Right lung (tissue), 5 donors: ENCODE measurements around the gene TNFAIP3. TPM values are rescaled to one million over a fixed set of nuclear protein-coding genes. Genes with fewer than 3 reads are reported as not detected.

Experiments
- DNase-seq, 2 donors: peaks; one replicate each; pipeline ENCODE4 v3.0.0-alpha.2; 2013
- polyA plus RNA-seq, 5 donors: library from polyadenylated mRNA; unstranded; fragments of 120-200 nt; gene quantifications; one replicate each; pipeline versions ENCODE4 v1.2.1 to v1.2.3, GENCODE V29; 2013; ENCODE audit warnings: inconsistent platforms in 1 of 5, low replicate concordance in 1 of 5; ENCODE audit not compliant: insufficient read length in 5 of 5, insufficient read depth in 1 of 5

The TNFAIP3 gene
- polyA plus RNA-seq, 5 donors = 12.9 to 18.4 (median 15.1) TPM

DNA sequence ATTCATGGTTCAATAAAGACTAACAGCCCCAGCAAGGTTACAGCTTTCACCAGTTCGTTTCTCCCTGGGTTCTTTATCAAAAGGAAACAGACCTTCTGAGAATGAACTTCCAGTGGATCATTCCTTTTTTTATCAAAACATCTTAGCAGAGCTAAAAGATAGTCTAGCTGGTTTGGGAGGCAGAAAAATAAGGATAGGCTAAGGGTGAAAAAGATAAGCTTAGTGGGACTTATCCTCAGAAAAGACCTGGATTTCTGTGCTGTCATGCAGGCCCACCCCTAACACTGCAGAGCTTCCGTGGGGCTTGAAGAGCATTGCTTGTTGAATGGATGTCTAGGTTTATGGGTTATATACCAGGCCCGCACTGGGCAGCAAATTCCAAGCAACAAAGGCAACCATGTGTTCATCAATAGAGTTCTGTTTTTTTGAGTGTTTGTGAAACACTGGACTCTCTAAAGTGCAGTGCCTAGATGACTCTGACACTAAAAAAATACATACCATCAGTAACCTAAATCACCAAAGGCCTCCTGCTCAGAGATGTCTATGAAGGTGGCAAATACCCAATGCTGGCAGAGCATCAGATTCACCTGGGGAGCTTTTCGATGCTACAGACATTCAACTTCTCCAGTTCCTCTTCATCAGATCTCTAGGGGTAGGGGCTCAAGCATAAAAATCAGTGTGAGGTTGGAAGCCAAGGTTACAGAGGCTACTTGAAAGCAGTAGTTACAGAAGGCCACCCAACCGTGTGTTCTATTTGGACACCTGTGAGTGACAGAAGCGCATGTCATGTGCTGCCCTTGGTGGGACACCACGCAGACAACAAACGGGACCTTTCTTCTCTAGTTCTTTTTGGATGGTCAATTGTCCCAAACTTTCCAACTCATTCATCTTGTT, 53.0 kb downstream of the TNFAIP3 start:
- DNase-seq = no peak

DNA sequence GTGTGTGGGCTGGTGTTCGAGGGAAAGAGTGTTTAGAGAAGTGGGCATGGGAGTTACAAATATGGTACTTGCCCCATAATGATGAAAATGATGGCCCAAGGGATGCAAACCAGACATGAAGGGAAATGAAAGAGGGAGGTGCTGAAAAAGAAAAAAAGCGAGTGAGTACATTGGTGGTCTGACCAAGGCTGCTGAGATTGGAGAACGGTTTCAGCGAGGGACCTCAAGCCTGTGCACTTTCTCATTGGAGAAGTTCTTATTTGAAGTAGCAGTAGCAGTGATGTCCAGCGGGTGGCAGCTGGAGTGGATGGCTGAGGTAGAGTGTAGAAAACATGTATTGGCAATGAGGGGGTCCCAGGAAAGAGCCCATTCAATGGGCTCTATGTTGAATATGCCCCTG, 54.8 kb downstream of the TNFAIP3 start:
- DNase-seq = no peak

DNA sequence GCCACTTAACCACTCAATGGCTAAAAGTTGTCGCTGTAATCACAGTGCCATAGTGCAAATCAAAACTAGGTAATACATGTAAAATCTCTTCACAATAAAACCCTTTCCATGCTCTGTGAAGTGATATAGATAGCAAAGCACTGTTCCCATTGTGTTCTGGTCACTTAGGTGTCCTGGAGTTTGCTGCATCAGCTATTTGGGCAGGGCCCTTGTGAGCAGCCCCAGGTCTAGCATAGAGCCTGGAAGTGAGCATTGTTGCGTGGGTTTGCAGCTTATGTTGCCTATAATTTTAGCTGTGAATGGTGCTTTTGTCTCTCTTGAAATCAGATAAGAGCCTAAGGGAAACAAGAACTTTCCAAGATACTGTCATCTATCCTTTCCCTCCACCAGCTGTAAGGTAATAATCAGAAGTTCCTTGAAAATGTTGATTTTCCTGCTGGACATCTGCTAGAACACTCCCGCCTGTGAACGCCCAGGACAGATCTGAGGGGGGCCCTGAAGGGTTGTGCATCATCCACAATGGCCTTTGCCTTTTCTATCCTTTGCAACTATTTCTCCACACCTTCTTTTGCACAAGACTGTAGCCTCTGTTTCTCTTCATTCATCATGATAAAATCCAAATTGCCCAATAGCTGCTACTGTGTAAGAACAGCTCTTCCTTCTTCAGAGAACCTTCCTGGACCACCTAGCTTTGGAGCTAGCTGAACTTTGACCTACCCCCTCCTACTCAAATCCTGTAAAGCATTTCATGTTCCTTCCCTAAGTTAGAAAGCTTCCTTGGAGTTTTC, 57.0 kb downstream of the TNFAIP3 start:
- DNase-seq = no peak

DNA sequence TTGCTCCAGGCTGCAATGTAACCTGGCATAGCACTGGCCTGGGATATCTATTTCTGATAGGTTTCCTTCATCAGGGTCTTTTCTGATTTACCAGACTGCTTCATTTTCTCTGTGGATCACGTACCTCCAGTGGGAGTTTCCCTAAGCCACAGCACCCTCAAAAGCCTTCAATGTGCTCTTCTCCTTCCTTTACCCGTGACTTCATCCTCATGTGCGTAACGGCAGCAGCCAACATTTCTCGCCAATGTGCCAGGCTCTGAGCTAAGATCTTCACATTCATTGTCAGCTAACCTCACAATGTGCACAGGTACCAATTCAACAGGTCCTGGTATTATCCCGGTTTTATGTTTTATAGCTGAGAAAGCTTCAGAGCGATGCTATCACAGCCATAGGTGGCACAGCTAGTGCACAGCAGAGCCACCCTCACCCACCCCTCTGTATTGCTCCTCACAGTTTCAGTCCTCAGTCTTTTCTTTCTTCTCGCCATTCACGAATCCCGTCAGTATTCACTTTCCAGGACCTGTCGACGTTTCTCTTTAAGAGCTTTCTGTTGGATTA, 58.2 kb downstream of the TNFAIP3 start:
- DNase-seq = no peak

DNA sequence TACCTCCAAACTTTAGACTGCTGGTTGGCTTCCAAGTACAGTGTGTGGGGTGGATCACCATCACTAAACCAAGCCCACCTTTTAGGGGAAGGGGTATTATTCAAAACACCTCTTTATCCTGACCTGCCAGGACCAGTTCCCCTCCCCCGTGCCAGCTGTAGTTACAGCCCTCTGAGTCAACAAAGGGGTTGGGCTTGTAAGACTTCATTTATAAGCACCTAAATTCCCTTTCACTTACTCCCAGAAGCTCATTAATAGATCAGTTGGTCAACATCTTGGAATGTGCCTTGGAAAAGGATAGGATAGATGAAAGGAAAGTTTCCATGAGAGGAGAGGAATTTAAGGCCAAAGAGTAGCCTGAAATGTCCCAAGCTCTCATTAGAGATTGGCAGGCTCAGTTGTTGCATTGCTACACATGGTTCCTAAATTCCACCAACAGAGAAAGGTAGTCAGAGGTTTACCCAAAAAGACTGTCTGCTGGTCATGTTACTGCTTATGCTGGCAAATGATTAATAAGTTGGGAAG, 59.2 kb downstream of the TNFAIP3 start:
- no peak for DNase-seq

DNA sequence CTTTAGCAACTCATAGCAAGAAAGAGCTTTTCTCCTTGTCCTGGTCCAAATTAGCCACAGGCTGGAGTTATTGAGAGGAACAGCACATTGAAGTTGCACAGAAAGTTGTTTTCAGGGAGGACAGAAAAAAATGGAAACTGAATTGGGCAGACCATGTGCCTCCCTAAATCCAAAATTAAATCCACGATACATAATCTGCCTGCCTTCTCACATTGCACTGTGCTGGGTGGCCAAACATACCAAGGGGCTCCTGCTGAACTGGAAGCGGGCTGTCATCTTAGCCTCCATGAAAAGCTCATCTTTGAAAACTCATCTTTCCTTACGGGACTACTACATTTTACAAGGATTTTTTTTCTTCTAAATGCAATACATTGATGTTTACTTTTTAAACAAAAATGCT, 59.9 kb downstream of the TNFAIP3 start:
- no peak for DNase-seq

DNA sequence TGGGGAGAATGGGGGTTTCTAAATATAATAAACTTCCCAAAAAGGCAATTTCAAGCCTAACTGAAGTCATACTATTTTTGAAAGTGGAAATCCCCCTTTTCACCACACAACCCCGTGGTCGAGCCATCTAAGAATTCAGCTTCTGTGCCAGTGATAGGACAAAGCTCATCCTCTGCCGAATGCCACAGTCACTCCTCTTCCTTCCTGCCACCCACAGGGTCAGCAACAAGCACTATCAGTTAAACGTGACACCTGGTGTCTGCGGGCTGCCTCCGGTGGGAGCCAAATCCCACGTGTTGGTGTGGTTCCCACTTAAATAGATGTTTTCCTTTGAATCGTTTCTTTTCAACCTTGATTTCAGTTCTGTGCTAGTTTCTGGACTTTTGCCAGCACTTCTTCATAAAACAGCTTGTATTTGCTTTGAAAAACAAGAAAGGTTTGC, 60.7 kb downstream of the TNFAIP3 start:
- DNase-seq = no peak

DNA sequence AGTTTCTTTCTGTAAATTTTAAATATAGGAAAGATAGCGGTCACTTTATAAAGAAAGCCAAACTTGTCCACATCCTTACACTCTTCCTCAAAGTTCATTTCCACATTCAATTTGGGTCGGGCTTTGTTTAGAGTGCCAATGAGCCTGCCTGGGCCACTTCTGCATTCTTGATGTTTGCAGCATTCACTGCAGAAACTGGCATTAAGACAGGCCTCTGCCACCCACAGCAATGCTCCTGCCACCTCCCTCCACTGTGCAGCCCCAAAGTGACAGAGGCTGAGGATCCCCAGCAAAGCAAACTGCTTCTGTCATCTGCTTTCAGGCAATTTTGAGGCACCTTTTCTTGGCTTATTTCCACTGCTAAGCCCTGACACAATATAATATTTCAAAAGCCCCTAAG, 61.2 kb downstream of the TNFAIP3 start:
- no peak for DNase-seq

DNA sequence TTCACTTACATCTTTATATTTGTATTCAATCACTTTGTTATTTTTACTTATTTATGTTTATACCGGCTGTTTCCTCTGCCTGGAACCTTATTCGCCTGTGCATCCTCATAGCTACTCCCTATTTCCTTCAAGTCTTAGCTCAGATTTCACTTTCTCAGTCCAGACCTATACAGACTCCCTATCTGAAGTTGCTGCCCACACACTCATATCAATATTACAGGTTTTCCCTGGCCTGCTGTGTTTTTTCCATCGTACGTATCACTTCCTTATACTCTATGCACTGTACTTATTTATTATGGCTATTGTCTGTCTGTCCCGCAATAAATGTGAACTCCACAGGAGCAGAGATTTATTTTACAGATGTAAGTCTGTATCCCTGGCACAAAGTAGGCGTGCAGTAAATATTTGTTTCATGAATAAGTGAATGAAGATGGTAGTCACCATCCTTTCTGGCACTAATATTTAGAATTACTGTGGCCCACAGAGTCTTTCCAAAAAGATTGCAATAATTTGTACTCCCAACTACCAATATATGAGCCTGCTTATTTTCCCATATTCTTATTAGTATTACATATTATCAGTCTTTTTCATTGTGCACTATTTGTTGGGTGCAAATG, 64.9 kb downstream of the TNFAIP3 start:
- DNase-seq = no peak

Other genes starting within 250 kb of the TNFAIP3 start
- gene PERP, start 240.2 kb downstream of the TNFAIP3 start, polyA plus RNA-seq = 10 to 100 TPM; 23.1 to 28.6 (median 27.7) TPM